Loucy (cell line): Measurements from ENCODE around the gene TMEM179B.

Source experiments
- H2AFZ ChIP-seq: fragments of 200-600 bp; sonication (generic); 2 replicates; pipeline ENCODE4 v1.6.0; 2016; ENCODE audit warnings: antibody characterized with exemption, mild to moderate bottlenecking, low read length, moderate library complexity
- H3F3A ChIP-seq: fragments of 200-600 bp; 2 replicates; pipeline ENCODE4 v1.6.0; 2016; ENCODE audit warnings: antibody characterized with exemption, low read depth, mild to moderate bottlenecking
- H3K27me3 ChIP-seq: fragments of 200-600 bp; sonication (generic); 2 replicates; pipeline ENCODE4 v1.6.1; 2014; ENCODE audit warnings: low read length, mild to moderate bottlenecking; ENCODE audit not compliant: insufficient read depth, poor library complexity, severe bottlenecking
- H3K36me3 ChIP-seq: fragments of 200-600 bp; sonication (generic); 2 replicates; pipeline ENCODE4 v1.6.1; 2016; ENCODE audit warnings: low read length; ENCODE audit not compliant: insufficient read depth
- H3K4me1 ChIP-seq: fragments of 200-600 bp; sonication (generic); 2 replicates; pipeline ENCODE4 v1.5.1; 2014; ENCODE audit warnings: low read length, mild to moderate bottlenecking; ENCODE audit not compliant: insufficient read depth, poor library complexity, severe bottlenecking
- H3K4me2 ChIP-seq: fragments of 200-600 bp; sonication (generic); 2 replicates; pipeline ENCODE4 v1.6.0; 2014; ENCODE audit warnings: antibody characterized with exemption, low read length, low read depth, mild to moderate bottlenecking; ENCODE audit not compliant: poor library complexity, severe bottlenecking
- H3K4me3 ChIP-seq: fragments of 200-600 bp; sonication (generic); 2 replicates; pipeline ENCODE4 v1.5.1; 2014; ENCODE audit warnings: low read length, mild to moderate bottlenecking, mixed read lengths; ENCODE audit not compliant: poor library complexity, severe bottlenecking
- H3K79me2 ChIP-seq: fragments of 200-600 bp; sonication (generic); 2 replicates; pipeline ENCODE4 v1.6.1; 2014; ENCODE audit warnings: low read length; ENCODE audit not compliant: insufficient read depth
- H3K9ac ChIP-seq: fragments of 200-600 bp; sonication (generic); 2 replicates; pipeline ENCODE4 v1.6.0; 2014; ENCODE audit warnings: mild to moderate bottlenecking, low read depth, low read length, moderate library complexity; ENCODE audit not compliant: poor library complexity, severe bottlenecking
- H3K9me2 ChIP-seq: fragments of 200-600 bp; sonication (generic); replicated peaks from 2 replicates; pipeline ENCODE4 v1.6.1; 2016; ENCODE audit warnings: low read depth, low read length, mixed read lengths
- H3K9me3 ChIP-seq: fragments of 200-600 bp; sonication (generic); 2 replicates; pipeline ENCODE4 v1.6.1; 2014; ENCODE audit warnings: mild to moderate bottlenecking, antibody characterized with exemption, low read length, low read depth; ENCODE audit not compliant: insufficient read depth
- H4K20me1 ChIP-seq: fragments of 200-600 bp; sonication (generic); 2 replicates; pipeline ENCODE4 v1.6.0; 2014; ENCODE audit warnings: antibody characterized with exemption, low read length, mild to moderate bottlenecking; ENCODE audit not compliant: insufficient read depth, poor library complexity, severe bottlenecking
- CTCF ChIP-seq: fragments of 200-600 bp; sonication (generic); conservative IDR thresholded peaks from 2 replicates; pipeline ENCODE4 v1.5.1; 2014; ENCODE audit warnings: mild to moderate bottlenecking, antibody characterized with exemption, low read length
- EZH2phosphoT487 ChIP-seq: fragments of 200-600 bp; IDR thresholded peaks from 2 replicates; pipeline ENCODE4 v1.6.1; 2018; ENCODE audit warnings: antibody characterized with exemption, mild to moderate bottlenecking, moderate library complexity, borderline replicate concordance

TMEM179B gene

GRCh38 chr11:62770778-62771143 is 16.4 kb upstream of the TMEM179B start:
- peak overlapping the region; percentile 92 for H3K4me2 ChIP-seq
- H3K36me3 ChIP-seq: peaks cover under 1% of the 10 kb centered on the region; the same call in 1 of the 2 replicates
- H4K20me1 ChIP-seq: no peaks in the 10 kb centered on the region
- H3K4me3 ChIP-seq: peak overlapping the region; percentile 75
- 0 out of 2 replicates have a peak, but pooled peaks cover 6% of the 10 kb centered on the region for H3F3A ChIP-seq
- H3K79me2 ChIP-seq: peaks cover 8% of the 10 kb centered on the region; the same call in 1 of the 2 replicates
- H3K9ac ChIP-seq: peak overlapping the region; percentile 84
- H3K4me1 ChIP-seq: peaks cover 7% of the 10 kb centered on the region
- TF ChIP-seq CTCF (no peak), EZH2phosphoT487 (no peak)
- H3K27me3 ChIP-seq: no peaks in the 10 kb centered on the region
- peak overlapping the region; percentile 95 for H2AFZ ChIP-seq
- no peaks in the 10 kb centered on the region for H3K9me2 ChIP-seq
- no peaks in the 10 kb centered on the region for H3K9me3 ChIP-seq

GRCh38 chr11:62771144-62772021 is 15.8 kb upstream of the TMEM179B start, which contains the start of gene TAF6L:
TAF6L (plus strand) TSS chr11:62771396; CDS start chr11:62775784, 4,388 bp downstream.
- H3K27me3 ChIP-seq: no peaks in the 10 kb centered on the region
- H3F3A ChIP-seq: 0 out of 2 replicates have a peak, but pooled peaks cover 6% of the 10 kb centered on the region
- H3K9me3 ChIP-seq: no peaks in the 10 kb centered on the region
- H4K20me1 ChIP-seq: no peaks in the 10 kb centered on the region
- TF ChIP-seq EZH2phosphoT487: no peak
- no peak for TF ChIP-seq CTCF
- peak within 1 kb of the TSS; percentile 84 for H3K9ac ChIP-seq
- peaks cover 8% of the 10 kb centered on the region; the same call in 1 of the 2 replicates for H3K79me2 ChIP-seq
- H3K4me3 ChIP-seq: peak within 1 kb of the TSS; percentile 75
- peaks cover 6% of the 10 kb centered on the region; the same call in 1 of the 2 replicates for H3K36me3 ChIP-seq
- peak within 1 kb of the TSS; percentile 92 for H3K4me2 ChIP-seq
- peaks cover 7% of the 10 kb centered on the region for H3K4me1 ChIP-seq
- peak within 1 kb of the TSS; percentile 95 for H2AFZ ChIP-seq
- no peaks in the 10 kb centered on the region for H3K9me2 ChIP-seq

- peaks cover 7% of the 10 kb centered on the region for H3K4me1 ChIP-seq
- peaks cover 8% of the 10 kb centered on the region; the same call in 1 of the 2 replicates for H3K79me2 ChIP-seq
- no peaks in the 10 kb centered on the region for H4K20me1 ChIP-seq
- no peak overlapping the region for H3K4me3 ChIP-seq
- H2AFZ ChIP-seq: no peak overlapping the region
- 0 out of 2 replicates have a peak, but pooled peaks cover 6% of the 10 kb centered on the region for H3F3A ChIP-seq
- no peak overlapping the region for H3K4me2 ChIP-seq
- no peaks in the 10 kb centered on the region for H3K9me3 ChIP-seq
- no peak overlapping the region for H3K9ac ChIP-seq
- H3K27me3 ChIP-seq: no peaks in the 10 kb centered on the region
- peaks cover 14% of the 10 kb centered on the region; the same call in 1 of the 2 replicates for H3K36me3 ChIP-seq
- TF ChIP-seq CTCF: no peak
- TF ChIP-seq EZH2phosphoT487: no peak
- no peaks in the 10 kb centered on the region for H3K9me2 ChIP-seq
These were observed 12.8 kb upstream of the TMEM179B start for GRCh38 chr11:62774407-62774806.
